Stimulated activated naive CD8-positive, alpha-beta T cell treated with anti-CD3 and anti-CD28 coated beads, Interleukin-15, Interleukin-2, amounts not matched to agents 100 U/mL and 50 U/mL, for 24 hours (primary cell): ENCODE results near the gene WASL.

Experiments used
- ATAC-seq: fragments of 150-1000 bp; cut with Tn5 transposase; one replicate; pipeline ENCODE4 v1.10.0; 2021
- DNase-seq: peaks from one replicate; pipeline ENCODE4 v3.0.0; 2021

WASL gene

DNA sequence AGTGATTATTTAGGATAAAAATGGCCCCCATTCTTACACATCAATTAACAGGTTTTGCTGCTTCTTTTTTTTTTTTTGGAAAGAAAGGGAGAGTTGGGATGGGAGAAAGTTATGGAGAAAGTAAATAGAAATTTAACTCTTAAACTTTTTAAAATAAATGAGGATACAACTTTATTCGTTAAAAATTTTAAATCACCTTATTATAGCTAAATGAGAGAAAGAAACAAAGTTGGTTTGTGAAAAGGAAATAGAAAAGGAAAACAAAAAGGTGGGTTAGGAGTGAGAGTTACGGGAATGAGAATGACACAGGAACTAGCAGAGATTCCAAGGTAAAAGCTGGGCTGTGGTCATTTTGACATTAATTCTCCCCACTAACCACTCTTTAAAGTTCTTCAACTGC, 58.3 kb downstream of the WASL start:
- DNase-seq: no peak
- ATAC-seq: no peak

DNA sequence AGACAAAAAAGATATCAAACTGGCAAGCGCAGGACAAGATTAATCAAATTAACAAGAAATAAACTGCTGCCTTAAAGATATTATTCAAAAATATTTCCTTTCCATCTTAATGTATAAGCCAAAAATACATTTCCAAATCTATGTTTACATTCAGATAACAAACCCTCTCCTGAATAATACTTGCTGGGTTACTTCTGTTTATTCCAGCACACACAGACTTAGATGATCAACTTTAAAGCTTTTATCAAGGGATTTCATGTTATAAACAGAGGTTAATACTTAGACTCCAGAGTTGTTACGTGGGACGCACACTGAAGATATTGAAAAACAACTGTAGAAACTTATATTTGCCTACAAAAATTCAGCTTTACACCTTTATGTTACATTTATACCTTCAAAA, 59.6 kb downstream of the WASL start:
- ATAC-seq: no peak

DNA sequence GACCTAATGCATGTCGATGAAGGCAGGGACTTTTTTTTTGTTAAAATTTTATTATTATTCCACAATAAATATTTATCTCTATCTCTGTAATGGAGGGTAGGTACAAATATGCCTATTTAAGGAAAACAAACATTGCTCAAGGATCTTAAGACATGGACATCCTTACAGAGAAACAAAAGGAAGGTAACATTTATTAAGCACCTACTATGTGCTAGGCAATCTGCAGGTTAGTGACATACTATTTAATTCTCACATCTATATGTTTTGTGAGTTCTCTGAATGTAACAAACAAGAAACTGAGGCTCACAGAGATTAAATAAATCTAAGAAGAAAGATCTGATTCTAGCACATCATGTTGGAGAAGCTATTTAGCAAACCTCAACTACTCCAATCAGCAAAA, 61.1 kb downstream of the WASL start:
- DNase-seq: no peak
- ATAC-seq: no peak

More for the DNA sequence above, 59.6 kb downstream of the WASL start:
- no peak for DNase-seq

DNA sequence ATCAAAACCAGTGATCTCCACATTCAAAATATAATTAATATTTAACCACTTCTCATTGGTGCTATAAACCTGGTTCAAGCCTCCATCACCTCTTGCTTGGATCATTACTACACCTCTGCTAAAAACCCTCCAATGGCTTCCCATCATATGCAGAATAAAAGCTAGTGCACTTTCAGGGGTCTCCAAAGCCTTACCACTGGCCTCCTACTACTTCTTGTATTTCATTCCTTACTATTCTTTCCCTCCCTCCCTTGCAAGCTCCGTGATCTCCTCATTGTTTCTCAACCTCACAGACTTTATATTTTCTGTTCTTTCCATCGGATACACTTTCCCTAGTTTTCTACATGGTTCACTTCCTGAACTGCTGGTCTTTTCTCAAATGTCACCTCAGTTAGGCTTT, 61.6 kb downstream of the WASL start:
- DNase-seq: no peak

DNA sequence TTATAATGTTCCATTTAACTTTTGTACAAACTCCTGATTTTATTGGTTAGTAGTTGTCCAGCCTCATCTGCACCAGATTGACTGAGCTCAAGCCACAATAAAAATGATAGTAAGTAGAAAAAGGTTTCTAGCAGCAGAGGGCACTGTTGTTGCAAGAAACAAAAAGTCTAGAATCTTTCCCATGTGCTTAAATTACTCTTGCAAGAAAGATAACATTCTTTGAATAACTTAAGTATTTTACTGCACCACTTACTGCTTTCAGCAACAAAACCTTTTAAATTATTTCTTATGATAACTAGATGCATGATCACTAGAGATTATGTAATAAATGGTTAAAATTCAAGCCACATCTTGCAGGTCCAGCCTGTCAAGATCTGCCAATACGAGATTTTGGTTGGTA, 66.1 kb downstream of the WASL start:
- DNase-seq: no peak
- ATAC-seq: no peak

More for the DNA sequence above, 61.6 kb downstream of the WASL start:
- ATAC-seq: no peak

DNA sequence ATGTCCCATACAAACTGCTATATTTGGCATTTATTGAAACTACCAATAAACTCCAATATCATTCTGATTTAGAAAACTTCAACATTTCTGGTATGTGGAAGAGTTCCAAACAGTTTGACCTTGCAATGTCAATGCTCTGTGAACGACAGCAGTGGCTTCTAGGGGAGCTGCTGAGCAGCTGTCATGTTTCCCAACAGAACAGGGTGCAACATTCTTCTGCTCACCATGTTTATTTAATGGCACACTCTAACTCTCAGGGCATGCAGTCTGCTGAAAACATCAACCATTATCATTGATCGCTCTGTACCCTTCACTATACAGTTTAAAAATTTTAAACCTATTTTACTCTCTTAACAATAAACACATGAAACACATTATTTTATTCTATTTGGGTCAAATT, 67.2 kb downstream of the WASL start:
- DNase-seq (no peak), ATAC-seq (no peak)

DNA sequence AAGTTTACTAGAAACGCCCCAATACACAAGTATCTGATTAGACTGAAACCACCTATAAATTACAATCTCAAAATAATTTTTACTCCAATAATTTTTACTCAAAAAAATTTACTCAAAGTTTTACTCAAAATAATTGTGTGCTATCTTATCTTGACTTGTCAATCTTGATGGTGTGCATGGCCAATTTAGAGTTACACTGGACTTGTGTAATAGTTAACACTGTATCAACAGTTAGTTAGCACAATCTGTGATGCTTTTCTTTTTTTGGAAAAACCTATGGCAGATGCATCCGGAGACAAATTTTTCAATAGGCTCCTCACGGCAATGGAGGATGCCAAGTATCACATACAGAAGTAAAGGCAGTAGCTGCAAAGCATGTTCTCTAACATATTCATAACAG, 68.2 kb downstream of the WASL start:
- no peak for ATAC-seq

DNA sequence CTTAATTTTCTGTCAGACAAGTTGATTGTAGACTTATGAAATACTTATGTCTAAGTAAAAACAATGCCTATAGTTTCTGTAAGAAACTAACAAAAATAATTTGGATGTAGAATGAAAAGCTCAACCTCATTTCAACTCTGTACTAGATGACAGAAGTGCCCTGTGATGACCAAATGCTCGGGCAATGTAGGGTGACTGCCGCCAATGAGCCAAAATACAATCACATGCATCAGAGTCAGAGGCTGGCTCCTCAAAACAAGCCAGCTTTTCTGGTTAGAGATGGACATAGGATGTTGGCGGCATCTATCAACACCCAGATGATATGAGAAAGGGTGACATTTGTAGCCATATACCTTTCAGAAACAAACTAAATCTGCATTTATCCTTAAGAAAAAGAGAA, 69.2 kb downstream of the WASL start:
- DNase-seq (no peak), ATAC-seq (no peak)

More for the DNA sequence above, 68.2 kb downstream of the WASL start:
- DNase-seq: no peak

DNA sequence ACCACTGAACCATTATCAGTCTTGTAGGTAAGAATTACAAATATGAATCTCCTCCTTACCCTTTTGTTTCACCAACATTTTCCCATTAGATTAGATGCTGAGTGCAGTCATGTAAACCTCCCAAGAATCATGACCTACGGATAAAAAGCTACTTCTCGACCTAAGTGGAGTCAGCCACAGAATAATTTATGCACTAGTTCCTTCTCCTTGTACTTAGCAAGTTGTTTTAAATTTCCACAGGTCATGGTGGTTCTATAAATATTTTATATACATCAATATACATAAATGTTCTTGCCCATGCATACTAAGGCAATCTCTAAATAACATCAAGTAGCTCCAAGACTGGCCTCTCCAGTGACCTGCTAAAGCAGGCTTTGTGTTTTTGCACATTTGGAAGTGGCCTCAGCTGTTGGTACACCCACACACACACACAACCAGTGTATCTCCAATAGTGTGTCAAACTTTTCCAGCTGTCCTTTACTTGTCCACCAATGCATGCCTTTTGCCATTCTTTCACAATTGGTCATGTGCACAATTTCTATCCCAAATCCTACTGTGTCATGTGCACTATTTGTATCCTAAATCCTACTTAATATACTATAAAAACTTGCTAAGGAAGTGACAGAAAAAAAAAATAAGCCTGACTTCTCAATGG, 71.6 kb downstream of the WASL start:
- DNase-seq (no peak), ATAC-seq (no peak)

DNA sequence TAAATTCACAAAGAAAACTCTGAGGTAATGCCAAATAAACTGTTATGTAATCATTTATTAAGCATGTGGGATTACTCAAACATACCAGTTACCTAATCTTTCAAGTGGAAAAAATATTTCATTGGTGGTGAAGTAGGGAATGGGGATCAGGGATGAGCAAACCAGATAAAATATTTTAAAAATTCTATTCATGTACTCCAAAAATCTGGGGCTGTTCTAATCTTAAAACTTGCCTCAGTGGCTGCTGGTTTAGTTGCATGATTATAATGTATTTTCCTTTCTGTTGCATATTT, 73.7 kb downstream of the WASL start:
- DNase-seq: no peak
- no peak for ATAC-seq

DNA sequence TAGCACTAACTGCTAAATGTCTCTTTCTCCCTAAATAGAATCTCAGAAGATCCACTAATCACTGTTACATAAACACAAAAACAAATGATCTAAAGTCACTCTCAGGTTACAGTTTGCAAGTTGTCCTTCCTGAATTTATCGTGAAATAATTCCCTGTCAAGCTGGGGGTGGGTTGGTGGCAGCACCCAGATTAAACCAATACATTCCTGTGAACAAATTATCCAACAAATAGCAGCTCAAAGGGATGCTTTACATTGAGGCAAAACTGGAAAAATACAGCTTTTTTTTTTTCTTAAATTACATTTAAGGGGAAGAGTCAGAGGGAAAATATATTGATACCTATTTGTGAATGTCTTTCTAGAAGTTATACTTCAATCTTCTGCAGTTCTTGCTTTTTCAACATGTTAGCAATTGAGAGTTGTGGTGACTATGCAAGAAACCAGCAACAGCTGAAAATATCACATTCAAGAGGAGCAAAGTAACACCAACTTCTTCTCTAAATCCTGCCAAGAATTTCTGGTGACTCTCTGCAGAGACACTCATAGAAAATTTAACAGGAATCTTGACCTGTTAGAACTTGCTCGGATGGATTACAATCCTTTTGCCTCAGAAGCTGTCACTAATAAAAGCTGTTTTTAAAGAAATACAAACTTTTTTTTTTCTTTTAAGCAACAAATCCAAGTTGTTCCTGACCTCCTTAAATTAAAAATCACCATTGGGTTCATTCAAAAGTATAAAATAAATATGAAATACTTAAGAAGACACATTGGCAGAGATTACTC, 74.2 kb downstream of the WASL start:
- no peak for ATAC-seq
- no peak for DNase-seq

DNA sequence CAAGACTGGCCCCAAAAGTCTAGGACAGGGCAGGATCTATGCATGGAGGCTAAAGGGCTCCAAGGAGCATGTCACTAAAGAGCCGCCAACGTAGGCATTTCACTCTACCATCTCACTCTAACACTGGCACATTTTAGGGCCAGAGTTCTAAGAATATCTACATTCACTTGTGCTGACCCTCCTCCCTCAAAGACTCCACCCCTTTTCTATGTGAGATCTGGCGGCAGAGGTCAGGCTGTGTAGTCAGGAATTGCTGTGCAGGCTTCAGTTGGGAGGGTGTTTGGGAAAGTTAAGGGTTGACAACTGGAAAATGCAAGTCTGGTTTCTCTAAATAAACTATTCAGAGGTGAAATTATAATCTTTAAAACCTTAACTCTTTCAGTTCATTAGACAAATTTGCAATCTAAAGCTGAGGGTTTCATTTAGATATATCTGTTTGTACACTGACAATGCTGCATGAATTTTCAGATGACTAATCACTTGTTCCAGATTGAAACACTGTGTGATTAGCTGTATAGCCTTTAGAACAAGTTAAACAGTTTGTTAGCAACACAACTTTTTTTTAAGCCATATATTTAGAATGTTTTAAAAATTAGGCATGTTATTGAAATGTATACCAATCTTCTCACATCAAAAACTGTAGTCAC, 74.9 kb downstream of the WASL start:
- ATAC-seq (no peak), DNase-seq (no peak)

DNA sequence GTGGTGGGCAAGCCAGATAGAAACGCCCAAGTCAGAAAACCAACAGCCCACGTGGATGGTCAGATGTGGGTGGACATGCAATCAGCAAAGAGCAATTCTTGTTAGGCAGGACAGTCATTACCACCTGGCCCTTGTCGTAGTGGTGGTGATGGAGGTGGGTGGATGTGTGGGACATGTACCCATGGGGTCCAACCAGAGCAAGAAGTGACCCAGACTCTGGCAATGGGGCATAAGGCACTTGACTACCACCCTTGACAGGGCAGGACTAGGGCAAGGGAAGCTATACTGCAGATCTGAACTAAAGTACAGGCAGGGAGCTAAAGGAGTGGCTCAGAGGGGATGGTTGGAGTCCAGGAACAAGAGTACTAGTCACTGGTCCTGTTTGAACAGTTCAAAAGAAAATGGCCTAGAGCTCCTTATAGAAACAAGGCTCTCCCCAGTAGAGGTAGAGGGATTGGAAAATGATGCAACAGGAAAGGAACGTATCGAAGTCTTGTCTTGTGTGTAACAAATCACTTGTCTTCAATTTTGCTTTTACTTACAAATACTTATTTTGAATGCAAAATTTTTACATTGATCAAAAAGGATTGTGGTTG, 75.6 kb downstream of the WASL start:
- DNase-seq (no peak), ATAC-seq (no peak)

DNA sequence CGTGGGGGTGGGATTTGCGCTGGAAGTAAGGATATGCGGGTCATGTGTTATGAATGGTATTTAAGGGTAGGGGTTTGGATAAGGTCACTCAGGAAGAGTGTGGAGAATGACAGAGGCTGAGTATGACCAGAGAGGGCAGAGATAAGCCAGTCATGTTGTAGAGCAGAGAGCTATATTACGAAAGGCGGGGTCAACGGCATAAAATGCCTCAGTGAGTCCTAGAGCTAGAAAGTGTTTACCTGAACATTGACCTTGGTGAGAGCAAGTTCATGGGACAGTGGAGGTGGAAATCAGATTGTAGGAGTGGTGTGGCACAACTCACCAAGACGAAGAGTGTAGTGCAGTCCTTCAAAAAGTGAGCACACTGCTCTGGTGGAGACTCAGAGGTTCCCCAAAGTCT, 79.3 kb downstream of the WASL start:
- no peak for DNase-seq

DNA sequence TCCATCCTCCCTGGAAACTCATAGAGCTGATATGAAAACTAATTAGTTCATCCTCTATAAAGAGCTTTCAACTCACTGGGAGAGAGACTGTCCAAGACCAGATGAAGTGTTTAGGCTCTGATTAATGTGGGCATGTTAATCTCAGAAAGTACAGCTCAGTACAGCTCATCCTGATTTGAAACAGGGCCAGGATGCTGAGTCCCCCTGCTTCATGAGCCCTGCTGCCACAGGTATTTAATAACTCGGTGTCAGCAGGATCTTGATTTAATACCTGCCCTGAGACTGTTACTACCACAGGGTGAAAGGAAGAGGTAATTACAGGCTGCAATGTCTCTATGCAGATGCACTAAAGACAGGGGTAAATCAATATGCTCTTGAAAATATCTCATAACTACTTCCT, 82.3 kb downstream of the WASL start:
- no peak for DNase-seq
- no peak for ATAC-seq

More for the DNA sequence above, 79.3 kb downstream of the WASL start:
- no peak for ATAC-seq

DNA sequence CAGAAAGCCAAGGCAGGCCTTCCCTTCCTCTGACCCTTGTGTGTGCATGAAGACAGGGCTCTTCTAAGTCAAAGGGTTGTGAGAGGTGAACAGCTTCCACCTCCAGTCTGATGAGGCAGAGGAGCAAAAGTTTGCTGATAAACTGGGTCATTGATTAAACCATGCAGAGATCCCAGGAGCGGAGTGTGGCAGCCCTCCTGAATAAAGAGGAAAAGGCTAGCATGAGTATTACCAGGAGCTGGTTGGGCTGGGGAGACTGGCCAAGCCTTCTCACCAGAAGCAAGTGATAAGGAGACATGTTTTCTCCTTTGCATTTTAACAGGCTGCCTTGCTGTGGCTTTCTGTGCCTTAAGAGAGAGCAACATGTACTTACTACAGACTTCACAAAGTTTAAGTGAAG, 82.9 kb downstream of the WASL start:
- ATAC-seq: no peak
- no peak for DNase-seq

DNA sequence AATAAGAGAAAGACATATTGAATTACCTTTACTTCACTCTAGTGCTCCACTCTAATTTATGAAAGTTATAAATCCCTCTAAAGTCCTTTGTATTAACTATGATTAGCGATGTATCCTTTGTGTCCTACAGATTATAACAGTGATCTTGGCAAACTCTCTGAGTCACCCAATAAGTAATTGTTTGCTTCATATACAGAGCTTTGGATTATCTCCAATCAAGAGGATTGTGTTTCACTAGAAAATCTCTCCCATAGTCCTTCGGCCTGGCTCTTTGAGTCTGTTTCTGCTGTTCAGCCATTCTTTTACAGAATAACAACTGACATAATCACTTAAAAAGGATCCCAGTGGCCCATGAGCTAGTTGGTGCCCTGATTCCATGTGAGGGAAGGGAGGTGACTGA, 83.6 kb downstream of the WASL start:
- DNase-seq: no peak
- ATAC-seq: no peak

DNA sequence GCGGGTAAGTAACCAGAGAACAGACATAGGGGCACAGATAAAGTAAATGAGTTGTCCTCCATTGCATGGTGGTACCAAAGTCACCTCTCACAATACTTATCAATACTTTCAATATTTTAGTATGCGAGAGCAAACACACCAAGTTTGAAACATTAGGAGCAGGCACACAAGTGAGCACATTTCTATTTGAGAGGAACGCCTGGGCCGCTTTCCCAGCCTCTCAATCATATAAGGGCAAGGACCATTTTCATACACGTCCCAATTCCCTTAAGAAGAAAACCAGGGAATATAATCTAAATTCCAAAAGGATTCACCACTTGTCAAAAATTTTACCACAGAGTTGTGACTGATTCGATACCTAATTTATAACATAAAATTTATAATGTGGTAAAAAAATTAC, 85.6 kb downstream of the WASL start:
- no peak for ATAC-seq
- no peak for DNase-seq

DNA sequence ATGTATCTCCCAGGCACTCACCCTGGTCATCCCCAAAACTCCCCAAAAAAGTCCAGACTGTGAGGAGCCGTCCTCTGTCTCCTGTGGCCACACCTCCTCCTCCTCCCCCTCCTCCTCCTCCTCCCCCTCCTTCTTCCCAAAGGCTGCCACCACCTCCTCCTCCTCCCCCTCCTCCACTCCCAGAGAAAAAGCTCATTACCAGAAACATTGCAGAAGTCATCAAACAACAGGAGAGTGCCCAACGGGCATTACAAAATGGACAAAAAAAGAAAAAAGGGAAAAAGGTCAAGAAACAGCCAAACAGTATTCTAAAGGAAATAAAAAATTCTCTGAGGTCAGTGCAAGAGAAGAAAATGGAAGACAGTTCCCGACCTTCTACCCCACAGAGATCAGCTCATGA, 86.0 kb downstream of the WASL start:
- ATAC-seq: no peak
- no peak for DNase-seq

DNA sequence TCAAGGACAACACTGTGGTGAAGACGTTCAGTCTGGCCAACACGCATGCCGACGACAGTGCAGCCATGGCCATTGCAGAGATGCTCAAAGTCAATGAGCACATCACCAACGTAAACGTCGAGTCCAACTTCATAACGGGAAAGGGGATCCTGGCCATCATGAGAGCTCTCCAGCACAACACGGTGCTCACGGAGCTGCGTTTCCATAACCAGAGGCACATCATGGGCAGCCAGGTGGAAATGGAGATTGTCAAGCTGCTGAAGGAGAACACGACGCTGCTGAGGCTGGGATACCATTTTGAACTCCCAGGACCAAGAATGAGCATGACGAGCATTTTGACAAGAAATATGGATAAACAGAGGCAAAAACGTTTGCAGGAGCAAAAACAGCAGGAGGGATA, 86.5 kb downstream of the WASL start:
- ATAC-seq (no peak), DNase-seq (no peak)

DNA sequence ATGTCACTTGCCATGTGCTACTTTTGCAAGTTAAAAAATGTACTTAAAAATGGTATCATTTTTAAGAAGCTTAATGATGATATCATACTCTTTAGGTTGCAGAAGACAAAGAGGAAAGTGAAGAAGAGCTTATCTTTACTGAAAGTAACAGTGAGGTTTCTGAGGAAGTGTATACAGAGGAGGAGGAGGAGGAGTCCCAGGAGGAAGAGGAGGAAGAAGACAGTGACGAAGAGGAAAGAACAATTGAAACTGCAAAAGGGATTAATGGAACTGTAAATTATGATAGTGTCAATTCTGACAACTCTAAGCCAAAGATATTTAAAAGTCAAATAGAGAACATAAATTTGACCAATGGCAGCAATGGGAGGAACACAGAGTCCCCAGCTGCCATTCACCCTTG, 87.0 kb downstream of the WASL start:
- DNase-seq: no peak
- ATAC-seq: no peak

DNA sequence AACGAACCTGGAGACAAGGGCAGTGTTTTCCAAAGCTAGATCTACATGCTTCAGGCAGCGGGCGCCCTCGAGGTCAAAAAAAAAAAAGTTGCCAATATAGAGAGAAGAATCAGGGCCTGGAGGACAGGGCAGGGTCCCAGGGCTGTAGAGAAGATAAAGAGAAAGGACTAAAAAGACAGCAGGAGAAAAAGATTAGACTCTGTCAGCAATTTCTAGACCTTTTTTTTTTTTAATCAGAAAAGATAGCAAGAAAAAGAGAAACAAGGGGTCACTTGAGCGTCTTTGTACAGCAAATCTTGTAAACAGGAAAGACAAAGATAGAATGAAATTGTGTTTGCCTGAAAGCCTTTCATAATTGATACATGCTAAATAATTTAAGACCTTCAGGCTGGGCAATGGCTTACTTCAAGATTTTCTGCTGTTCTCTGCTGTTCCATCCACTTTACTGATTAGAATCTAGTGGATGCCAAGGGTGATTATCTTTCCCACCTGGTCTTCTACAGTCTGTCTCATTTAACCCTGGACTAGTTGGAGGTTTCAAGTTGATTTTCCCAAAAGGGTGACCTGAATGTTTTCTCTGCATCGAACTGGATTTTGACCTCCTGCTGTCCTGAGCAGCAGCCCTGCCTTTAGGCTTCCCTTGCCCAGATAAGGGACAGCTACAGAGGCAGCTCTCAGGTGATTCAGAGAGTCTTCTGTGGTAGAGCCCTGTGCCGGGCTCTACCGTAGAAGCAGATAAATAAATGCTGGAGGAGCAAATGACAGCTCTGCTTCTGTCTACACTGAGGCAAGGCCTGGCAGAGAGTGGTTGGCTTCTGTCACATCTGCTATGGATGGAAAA, 88.1 kb downstream of the WASL start:
- ATAC-seq (no peak), DNase-seq (no peak)
